GM21360 (cell line): ENCODE results near the gene GJB5.
"Not testable (repeated sequence)": the region's sequence is repeated elsewhere in the genome, so short reads cannot be mapped to it uniquely, and the experiment has no call there.

Source experiments
- ATAC-seq: cut with Tn5 transposase; IDR thresholded peaks from one replicate; pipeline ENCODE4 v1.9.1; 2021; ENCODE audit warnings: mild to moderate bottlenecking, moderate library complexity; ENCODE audit not compliant: unreplicated experiment

The GJB5 gene

DNA sequence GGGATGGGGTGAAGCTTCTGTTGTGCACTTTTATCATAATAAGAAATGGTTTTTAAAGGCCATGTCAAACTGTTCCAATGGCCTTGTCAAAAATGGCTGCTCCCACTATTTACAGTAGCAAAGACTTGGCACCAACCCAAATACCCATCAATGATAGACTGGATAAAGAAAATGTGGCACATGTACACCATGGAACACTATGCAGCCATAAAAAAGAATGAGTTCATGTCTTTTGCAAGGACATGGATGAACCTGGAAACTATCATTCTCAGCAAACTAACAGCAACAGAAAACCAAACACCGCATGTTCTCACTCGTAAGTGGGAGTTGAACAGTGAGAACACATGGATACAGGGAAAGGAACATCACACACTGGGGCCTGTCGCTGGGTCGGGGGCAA is 18.3 kb downstream of the GJB5 start:
- not testable (repeated sequence) for ATAC-seq

GRCh38 chr1:34774957-34775356 is 20.1 kb downstream of the GJB5 start:
- no peak for ATAC-seq

- ATAC-seq, result no peak
Observed at GRCh38 chr1:34776911-34777310, 22.1 kb downstream of the GJB5 start.

GRCh38 chr1:34777519-34778321 is 22.9 kb downstream of the GJB5 start:
- no peak for ATAC-seq

DNA sequence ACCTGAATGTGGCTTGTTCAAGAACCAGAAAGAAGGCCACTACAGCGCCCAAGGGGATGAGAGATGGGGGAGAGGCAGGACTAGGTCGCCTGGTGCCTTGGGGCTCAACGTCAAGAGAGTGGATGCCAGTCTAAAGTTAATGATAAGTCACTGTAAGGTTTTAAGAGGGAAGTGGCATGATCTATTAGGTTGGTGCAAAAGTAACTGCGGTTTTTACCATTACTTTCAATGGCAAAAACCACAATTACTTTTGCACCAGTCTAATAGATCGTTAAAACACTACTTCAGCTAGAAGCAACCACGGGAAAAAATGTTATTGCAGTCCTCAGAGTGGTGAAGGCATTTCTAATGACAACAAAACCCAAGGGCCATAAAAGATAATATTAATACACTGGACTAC is 23.5 kb downstream of the GJB5 start:
- no peak for ATAC-seq

DNA sequence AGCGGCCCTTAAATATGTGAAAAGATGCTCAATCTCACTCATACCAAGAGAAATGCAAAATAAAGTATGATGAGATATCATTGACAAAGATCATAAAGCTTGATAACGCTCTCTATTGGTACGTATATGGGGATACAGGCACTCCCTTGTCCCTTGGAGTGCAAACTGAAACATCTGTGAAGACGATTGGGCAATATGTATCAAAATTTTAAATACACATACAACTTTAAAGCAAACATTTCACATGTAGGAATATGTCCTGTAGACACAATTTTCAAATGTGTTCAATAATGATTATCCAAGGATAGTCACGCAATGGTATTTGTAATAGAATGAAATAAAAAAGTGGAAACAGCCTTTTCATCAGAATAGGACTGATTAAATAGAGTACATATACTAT is 24.2 kb downstream of the GJB5 start:
- ATAC-seq, result no peak

- ATAC-seq, result no peak
Observed at GRCh38 chr1:34779526-34779925, 24.7 kb downstream of the GJB5 start.

- no peak for ATAC-seq
Observed at GRCh38 chr1:34779962-34780361, 25.1 kb downstream of the GJB5 start.

- ATAC-seq, result no peak
Observed at GRCh38 chr1:34780528-34780927, 25.7 kb downstream of the GJB5 start.

DNA sequence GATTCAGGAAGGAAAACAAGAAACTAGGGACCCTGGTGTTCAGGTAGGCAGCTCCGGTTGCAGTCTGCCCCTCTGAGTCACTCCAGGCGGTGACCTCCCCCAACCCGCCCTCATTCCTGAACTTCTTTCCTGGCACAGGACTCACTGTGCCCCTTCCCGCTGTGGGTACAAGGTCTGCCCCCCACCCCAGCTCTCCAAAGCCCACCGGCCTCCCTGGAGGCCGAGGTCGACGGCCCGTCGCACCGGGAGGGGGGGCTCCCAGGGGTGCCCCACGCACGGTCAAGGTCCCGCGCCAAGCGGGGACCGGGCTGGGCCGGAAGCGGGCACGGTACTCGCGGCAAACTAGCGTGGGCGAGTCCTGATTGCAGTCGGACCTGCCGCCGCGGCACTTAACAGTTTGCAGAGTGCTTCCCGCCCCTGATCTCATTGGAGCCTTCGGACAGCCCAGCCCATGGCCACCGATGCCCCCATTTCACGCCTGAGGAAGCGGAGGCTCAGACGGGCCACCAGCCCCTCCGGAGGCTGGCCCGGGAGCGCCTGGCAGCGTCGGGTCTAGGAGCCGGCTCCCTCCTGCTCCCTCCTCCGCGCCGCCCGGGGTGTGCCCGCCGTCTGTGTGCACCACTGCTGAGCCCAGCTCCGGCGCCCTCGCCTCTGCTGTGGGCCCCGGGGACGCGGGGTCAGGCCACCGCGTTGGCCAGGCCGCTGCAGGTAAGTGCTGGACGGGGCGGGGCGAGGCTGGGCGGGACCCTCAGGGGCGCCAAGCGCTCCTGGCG is 26.4 kb downstream of the GJB5 start, which contains the start of gene GJB3:
Gene GJB3 (plus strand): TSS at position 144 of the 773 bp plus-strand sequence. CDS start 3,549 bp downstream, outside the sequence.
- no peak for ATAC-seq

- ATAC-seq, result no peak
Observed at GRCh38 chr1:34781844-34782391, 27.1 kb downstream of the GJB5 start.

- ATAC-seq, result no peak
Observed at GRCh38 chr1:34784751-34785221, 29.9 kb downstream of the GJB5 start.

DNA sequence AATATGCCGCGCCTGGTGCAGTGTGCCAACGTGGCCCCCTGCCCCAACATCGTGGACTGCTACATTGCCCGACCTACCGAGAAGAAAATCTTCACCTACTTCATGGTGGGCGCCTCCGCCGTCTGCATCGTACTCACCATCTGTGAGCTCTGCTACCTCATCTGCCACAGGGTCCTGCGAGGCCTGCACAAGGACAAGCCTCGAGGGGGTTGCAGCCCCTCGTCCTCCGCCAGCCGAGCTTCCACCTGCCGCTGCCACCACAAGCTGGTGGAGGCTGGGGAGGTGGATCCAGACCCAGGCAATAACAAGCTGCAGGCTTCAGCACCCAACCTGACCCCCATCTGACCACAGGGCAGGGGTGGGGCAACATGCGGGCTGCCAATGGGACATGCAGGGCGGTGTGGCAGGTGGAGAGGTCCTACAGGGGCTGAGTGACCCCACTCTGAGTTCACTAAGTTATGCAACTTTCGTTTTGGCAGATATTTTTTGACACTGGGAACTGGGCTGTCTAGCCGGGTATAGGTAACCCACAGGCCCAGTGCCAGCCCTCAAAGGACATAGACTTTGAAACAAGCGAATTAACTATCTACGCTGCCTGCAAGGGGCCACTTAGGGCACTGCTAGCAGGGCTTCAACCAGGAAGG is 30.5 kb downstream of the GJB5 start:
- no peak for ATAC-seq

DNA sequence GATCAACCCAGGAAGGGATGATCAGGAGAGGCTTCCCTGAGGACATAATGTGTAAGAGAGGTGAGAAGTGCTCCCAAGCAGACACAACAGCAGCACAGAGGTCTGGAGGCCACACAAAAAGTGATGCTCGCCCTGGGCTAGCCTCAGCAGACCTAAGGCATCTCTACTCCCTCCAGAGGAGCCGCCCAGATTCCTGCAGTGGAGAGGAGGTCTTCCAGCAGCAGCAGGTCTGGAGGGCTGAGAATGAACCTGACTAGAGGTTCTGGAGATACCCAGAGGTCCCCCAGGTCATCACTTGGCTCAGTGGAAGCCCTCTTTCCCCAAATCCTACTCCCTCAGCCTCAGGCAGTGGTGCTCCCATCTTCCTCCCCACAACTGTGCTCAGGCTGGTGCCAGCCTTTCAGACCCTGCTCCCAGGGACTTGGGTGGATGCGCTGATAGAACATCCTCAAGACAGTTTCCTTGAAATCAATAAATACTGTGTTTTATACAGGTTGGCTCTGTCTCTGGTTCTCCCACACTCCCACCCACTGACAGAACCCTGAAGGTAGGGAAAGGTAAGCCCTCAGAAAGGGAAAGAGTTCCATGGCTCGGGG is 31.1 kb downstream of the GJB5 start:
- no peak for ATAC-seq

DNA sequence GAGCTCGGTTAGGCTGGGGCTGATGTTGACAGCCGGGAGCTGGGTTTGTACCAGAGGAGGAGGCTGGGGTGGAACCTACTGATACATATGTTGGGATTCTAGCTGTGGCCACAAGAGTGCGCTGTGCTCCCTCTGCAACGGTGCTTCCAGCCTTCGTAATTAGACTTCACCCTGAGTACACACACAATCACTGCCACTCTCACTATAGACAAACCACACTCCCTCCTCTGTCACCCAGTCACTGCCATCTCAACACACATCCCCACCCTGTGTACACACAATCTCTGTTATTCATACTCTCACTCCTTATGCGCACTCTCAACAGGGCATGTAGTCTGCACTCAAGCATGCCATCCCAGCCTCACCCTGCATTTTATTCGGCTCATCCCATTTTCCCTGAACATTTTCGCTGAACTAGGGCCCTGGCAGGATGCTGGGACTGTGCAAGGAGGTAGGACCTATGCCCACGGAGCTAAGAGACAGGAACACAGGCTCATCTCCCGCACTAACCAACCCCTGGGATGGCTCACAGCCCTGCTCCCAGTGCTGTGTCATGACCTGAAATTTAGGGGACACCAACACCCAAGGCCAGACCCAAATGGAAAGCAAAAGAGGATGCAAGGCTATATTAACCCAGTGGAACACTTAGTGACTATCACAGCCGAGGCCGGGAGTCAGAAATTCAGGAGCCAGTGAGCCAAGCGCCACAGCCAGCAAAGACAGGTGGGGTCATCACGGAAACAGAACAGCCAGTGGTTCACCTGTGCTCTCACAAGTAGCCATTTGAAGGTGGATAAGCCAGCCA is 31.9 kb downstream of the GJB5 start:
- no peak for ATAC-seq

DNA sequence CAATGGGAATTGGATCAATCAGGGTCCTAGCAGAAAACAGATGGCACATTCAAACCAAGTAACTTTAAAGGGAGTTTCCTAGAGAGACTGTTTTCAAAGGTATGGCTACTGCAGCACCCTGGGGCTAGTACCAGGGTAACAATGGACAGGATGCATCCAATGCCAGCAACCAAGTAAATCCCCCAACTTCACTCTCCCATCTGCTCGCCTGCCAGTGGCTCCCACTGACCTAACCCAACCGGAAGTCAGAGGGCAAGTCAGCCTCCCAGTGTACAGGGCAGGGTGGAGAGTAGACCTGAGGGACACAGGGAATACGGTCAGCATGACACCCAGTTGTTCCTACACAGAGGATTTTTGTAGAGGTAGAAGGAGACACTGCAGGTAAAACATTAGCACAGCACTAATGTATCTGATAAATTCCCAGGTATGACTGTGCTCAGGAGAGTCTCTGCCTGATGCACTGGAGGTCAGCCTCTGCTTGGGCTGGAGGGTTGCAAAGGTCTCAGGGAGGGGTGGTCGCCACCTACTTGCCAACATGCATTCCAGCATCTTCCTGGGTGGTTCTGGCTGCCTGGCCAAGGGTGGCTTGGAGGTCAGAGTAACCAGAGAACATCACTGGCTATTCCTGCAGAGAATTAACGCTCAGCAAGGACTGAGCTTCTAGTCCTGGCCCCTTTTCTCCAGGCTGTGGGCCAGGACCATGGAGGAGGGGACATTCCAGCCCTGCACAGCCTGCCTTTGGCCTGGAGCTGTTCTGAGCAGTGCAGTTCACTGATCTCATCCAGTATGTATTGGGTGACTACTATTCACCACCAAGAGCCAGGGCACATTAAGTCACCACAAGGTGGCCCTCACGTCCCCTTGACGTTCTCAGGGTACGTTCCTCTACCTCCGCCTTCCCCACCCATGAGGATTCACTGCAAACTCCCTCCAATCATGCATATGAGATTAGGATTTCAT is 32.9 kb downstream of the GJB5 start:
- ATAC-seq, result no peak

DNA sequence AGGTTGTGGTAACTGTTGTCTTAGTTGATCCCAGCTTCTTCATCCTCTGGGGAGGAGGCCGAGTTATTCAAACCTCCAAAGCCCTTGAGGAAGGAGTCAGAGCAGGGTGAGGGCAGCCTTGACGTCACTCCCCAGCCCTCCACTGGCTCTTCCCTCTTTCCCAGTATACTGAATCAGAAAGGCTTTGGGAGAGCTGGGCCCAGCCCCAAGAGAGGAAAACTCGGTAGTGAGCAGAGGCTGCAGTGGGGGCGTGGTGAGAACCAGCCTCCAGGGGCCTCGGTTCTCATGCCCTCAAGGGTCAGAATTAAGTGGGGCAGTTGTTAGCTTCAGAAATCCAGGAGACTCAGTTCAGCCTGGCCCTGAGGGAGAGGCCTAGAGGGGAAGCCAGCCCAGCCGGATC is 36.1 kb downstream of the GJB5 start:
- ATAC-seq, result no peak

GRCh38 chr1:34792424-34792823 is 37.6 kb downstream of the GJB5 start:
- no peak for ATAC-seq
